Neural progenitor cell (in vitro differentiated cells): ENCODE data around the gene TNFRSF18. TPM values are rescaled to one million over a fixed set of nuclear protein-coding genes. Genes with fewer than 3 reads are reported as not detected.

ENCODE experiments used
- DNase-seq: peaks from one replicate; pipeline ENCODE4 v3.0.0-alpha.2; 2016; ENCODE audit warnings: low spot score
- H2AFZ ChIP-seq: fragments of 200-600 bp; sonication (generic); replicated peaks from 2 replicates; pipeline ENCODE4 v1.6.1; 2016; ENCODE audit warnings: antibody characterized with exemption
- H3F3A ChIP-seq: fragments of 200-600 bp; sonication (generic); 2 replicates; pipeline ENCODE4 v1.6.1; 2016; ENCODE audit warnings: antibody characterized with exemption, low read depth
- H3K27ac ChIP-seq: fragments of 200-600 bp; sonication (generic); 2 replicates; pipeline ENCODE4 v1.5.1; 2016; ENCODE audit warnings: mild to moderate bottlenecking
- H3K27me3 ChIP-seq: fragments of 200-600 bp; sonication (generic); 2 replicates; pipeline ENCODE4 v1.6.1; 2016; ENCODE audit warnings: mild to moderate bottlenecking, moderate library complexity
- H3K36me3 ChIP-seq: fragments of 200-600 bp; sonication (generic); 2 replicates; pipeline ENCODE4 v1.5.1; 2016
- H3K4me1 ChIP-seq: fragments of 200-600 bp; sonication (generic); 2 replicates; pipeline ENCODE4 v1.6.1; 2016; ENCODE audit warnings: mixed run types
- H3K4me2 ChIP-seq: fragments of 200-600 bp; sonication (generic); 2 replicates; pipeline ENCODE4 v1.6.1; 2016
- H3K4me3 ChIP-seq: fragments of 200-600 bp; sonication (generic); 2 replicates; pipeline ENCODE4 v1.5.1; 2016
- H3K79me2 ChIP-seq: fragments of 200-600 bp; sonication (generic); 2 replicates; pipeline ENCODE4 v1.6.1; 2016; ENCODE audit warnings: low read depth
- H3K9ac ChIP-seq: fragments of 200-600 bp; sonication (generic); 2 replicates; pipeline ENCODE4 v1.6.1; 2016
- H3K9me3 ChIP-seq: fragments of 200-600 bp; sonication (generic); 2 replicates; pipeline ENCODE4 v1.5.1; 2016; ENCODE audit warnings: low read depth
- H4K20me1 ChIP-seq: fragments of 200-600 bp; sonication (generic); 2 replicates; pipeline ENCODE4 v1.6.1; 2016; ENCODE audit warnings: low read depth
- H3K27ac Mint-ChIP-seq: 3 replicates; pipeline ENCODE4 v1.8.0; 2021; ENCODE audit warnings: mixed read lengths
- H3K27me3 Mint-ChIP-seq: 2 replicates; pipeline ENCODE4 v1.8.0; 2022; ENCODE audit warnings: low read depth, mild to moderate bottlenecking, inconsistent platforms, moderate library complexity, mixed read lengths; ENCODE audit not compliant: insufficient read depth
- H3K36me3 Mint-ChIP-seq: 3 replicates; pipeline ENCODE4 v1.8.0; 2021; ENCODE audit warnings: mixed read lengths
- H3K4me1 Mint-ChIP-seq: 3 replicates; pipeline ENCODE4 v1.8.0; 2021; ENCODE audit warnings: mixed read lengths
- H3K4me3 Mint-ChIP-seq: 3 replicates; pipeline ENCODE4 v1.8.0; 2021; ENCODE audit warnings: mild to moderate bottlenecking, moderate library complexity, mixed read lengths
- H3K9me3 Mint-ChIP-seq: 3 replicates; pipeline ENCODE4 v1.8.0; 2020; ENCODE audit warnings: mixed read lengths
- EZH2 ChIP-seq: fragments of 200-600 bp; sonication (generic); IDR thresholded peaks from 2 replicates; pipeline ENCODE4 v1.6.1; 2017; ENCODE audit warnings: antibody characterized with exemption, mild to moderate bottlenecking, moderate library complexity
- EZH2phosphoT487 ChIP-seq: fragments of 200-600 bp; sonication (generic); IDR thresholded peaks from 2 replicates; pipeline ENCODE4 v1.6.1; 2017; ENCODE audit warnings: antibody characterized with exemption
- total RNA-seq: library from RNA; depleted of rRNA; stranded (reverse); fragments of >200 nt; gene quantifications from 2 replicates; pipeline ENCODE4 v1.2.3, GENCODE V29; 2015; ENCODE audit warnings: low replicate concordance
- TF ChIP-seq, protein P1 (sequence below): fragments of 200-600 bp; sonication (generic); IDR thresholded peaks from 2 replicates; pipeline ENCODE4 v1.5.1; 2017; ENCODE audit warnings: antibody characterized with exemption, mild to moderate bottlenecking

TNFRSF18 gene
- total RNA-seq, 1 donor from 2014 or later = not detected

DNA sequence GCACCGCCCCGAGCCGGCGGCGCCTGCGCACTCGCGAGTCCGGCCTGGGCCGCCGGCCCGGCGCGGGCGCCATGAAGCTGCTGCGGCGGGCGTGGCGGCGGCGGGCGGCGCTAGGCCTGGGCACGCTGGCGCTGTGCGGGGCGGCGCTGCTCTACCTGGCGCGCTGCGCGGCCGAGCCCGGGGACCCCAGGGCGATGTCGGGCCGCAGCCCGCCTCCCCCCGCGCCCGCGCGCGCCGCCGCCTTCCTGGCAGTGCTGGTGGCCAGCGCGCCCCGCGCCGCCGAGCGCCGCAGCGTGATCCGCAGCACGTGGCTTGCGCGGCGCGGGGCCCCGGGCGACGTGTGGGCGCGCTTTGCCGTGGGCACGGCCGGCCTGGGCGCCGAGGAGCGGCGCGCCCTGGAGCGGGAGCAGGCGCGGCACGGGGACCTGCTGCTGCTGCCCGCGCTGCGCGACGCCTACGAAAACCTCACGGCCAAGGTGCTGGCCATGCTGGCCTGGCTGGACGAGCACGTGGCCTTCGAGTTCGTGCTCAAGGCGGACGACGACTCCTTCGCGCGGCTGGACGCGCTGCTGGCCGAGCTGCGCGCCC is 25.9 kb upstream of the TNFRSF18 start, which contains the start of gene B3GALT6:
B3GALT6 (plus strand) TSS at position 30 of the 588 bp plus-strand sequence; CDS start at position 72, 42 bp downstream.
- Mint-ChIP-seq H3K27me3 (peaks cover 5% of the 10 kb centered on the region), H3K36me3 (peaks cover 16% of the 10 kb centered on the region), H3K27ac (peak within 1 kb of the TSS; percentile 78), H3K4me3 (peak within 1 kb of the TSS; percentile 94), H3K4me1 (peaks cover 27% of the 10 kb centered on the region), H3K9me3 (peaks cover 3% of the 10 kb centered on the region)
- H3K4me1 ChIP-seq = peaks cover 6% of the 10 kb centered on the region
- peak within 1 kb of the TSS; percentile 96 for H3K4me2 ChIP-seq
- H3K9me3 ChIP-seq = no peaks in the 10 kb centered on the region
- peaks cover 33% of the 10 kb centered on the region for H4K20me1 ChIP-seq
- peaks cover 12% of the 10 kb centered on the region for H3F3A ChIP-seq
- H3K9ac ChIP-seq = peak within 1 kb of the TSS; percentile 89
- peak within 1 kb of the TSS; percentile 83 for H2AFZ ChIP-seq
- TF ChIP-seq, protein P1, sequence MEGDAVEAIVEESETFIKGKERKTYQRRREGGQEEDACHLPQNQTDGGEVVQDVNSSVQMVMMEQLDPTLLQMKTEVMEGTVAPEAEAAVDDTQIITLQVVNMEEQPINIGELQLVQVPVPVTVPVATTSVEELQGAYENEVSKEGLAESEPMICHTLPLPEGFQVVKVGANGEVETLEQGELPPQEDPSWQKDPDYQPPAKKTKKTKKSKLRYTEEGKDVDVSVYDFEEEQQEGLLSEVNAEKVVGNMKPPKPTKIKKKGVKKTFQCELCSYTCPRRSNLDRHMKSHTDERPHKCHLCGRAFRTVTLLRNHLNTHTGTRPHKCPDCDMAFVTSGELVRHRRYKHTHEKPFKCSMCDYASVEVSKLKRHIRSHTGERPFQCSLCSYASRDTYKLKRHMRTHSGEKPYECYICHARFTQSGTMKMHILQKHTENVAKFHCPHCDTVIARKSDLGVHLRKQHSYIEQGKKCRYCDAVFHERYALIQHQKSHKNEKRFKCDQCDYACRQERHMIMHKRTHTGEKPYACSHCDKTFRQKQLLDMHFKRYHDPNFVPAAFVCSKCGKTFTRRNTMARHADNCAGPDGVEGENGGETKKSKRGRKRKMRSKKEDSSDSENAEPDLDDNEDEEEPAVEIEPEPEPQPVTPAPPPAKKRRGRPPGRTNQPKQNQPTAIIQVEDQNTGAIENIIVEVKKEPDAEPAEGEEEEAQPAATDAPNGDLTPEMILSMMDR = no peak
- TF ChIP-seq EZH2 (no peak), EZH2phosphoT487 (no peak)
- H3K4me3 ChIP-seq = peak within 1 kb of the TSS; percentile 86
- no peaks in the 10 kb centered on the region for H3K36me3 ChIP-seq
- DNase-seq = no peak
- H3K27ac ChIP-seq = no peak within 1 kb of the TSS
- H3K79me2 ChIP-seq = peaks cover 49% of the 10 kb centered on the region
- no peaks in the 10 kb centered on the region for H3K27me3 ChIP-seq

DNA sequence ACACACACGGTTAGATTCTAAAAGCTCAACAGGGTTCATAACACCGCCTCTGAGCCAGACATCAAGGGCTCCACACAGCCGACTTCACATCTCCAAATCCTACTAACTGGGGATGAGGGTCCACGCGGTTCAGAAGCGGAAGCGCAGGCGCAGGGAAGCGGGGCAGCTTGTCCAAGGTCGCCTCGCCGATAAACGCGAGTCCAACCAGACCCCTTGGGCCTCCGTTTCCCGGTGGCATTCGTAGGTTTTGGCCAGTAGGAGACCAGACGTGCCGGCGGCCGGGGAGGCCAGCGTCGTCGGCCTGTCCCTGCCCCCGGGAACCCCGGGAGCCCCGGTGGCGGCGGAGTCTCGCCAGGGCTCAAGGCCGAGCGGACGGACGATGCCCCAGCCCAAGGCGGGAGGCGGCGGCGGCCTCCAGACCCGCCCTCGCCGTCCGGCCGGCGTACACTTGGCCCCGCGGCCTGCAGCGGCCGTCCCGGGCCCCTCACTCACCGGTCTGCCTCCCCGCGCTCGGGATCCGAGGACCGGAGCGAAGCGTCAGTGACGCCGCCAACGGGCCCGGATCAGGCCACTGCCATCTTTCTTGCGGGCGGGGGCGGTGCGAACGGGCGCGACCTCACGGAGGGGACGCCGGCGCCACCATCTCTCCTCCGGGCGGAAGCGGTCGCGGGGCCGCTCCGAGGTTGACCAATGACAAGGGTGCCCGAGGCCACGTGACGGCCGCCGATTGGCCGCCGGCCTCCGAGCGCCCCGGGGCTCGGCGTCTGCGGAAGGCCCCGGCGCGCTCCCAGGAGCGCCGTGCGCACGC is 25.2 kb upstream of the TNFRSF18 start, which contains the start of gene SDF4:
SDF4 (minus strand) TSS at position 602 of the 808 bp plus-strand sequence. CDS start 3,229 bp downstream, outside the sequence.
- Histone ChIP-seq H3K27ac (no peak within 1 kb of the TSS), H3K79me2 (peaks cover 49% of the 10 kb centered on the region), H3F3A (peaks cover 9% of the 10 kb centered on the region), H3K9me3 (no peaks in the 10 kb centered on the region), H3K27me3 (no peaks in the 10 kb centered on the region), H3K9ac (peak within 1 kb of the TSS; percentile 89), H3K4me2 (peak within 1 kb of the TSS; percentile 96), H3K4me3 (peak within 1 kb of the TSS; percentile 86), H3K4me1 (peaks cover 6% of the 10 kb centered on the region), H3K36me3 (no peaks in the 10 kb centered on the region), H4K20me1 (peaks cover 29% of the 10 kb centered on the region), H2AFZ (peak within 1 kb of the TSS; percentile 83)
- peaks cover 16% of the 10 kb centered on the region for H3K36me3 Mint-ChIP-seq
- DNase-seq = peak; percentile 99
- peak within 1 kb of the TSS; percentile 78 for H3K27ac Mint-ChIP-seq
- peaks cover 3% of the 10 kb centered on the region for H3K9me3 Mint-ChIP-seq
- TF ChIP-seq EZH2phosphoT487 (no peak), EZH2 (no peak)
- TF ChIP-seq, protein P1 = no peak
- H3K4me3 Mint-ChIP-seq = peak within 1 kb of the TSS; percentile 94
- H3K27me3 Mint-ChIP-seq = peaks cover 4% of the 10 kb centered on the region
- peaks cover 27% of the 10 kb centered on the region for H3K4me1 Mint-ChIP-seq

DNA sequence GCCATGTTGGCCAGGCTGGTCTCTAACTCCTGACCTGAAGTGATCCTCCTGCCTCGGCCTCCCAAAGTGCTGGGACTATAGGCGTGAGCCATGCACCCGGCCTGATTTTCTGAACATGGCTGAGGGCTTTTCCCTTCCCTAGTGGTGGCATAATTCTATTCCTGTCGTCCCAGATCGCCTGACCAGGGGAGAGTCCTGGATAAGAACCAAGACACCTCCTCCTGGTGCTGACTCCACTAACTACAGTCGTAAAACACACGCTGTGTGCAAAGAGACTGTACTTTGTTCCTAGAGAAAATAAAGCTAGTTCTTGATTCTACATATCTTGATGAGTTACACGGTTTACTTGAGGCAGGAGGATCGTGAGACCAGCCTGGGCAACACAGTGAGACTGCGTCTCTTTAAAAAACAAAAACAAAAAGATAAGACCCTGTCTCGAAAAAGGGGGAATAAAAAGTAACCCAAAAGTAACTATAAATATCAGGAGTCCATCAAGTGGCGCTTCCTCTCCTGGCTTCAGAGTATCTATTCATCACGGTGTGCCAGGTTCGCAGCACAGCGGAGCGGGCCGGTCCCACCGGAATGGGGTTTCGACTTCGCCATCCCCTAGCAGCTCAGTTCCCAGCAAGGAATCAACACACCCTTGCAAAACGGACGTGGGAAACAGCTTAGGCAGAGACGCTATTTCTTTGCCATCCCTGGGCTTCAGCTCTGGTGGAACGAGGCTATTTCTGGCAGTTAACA is 24.4 kb upstream of the TNFRSF18 start:
- Histone ChIP-seq H3F3A (peaks cover 9% of the 10 kb centered on the region), H3K27ac (no peak overlapping the region), H2AFZ (peak overlapping the region; percentile 83), H4K20me1 (peaks cover 22% of the 10 kb centered on the region), H3K4me1 (peaks cover 6% of the 10 kb centered on the region), H3K9me3 (no peaks in the 10 kb centered on the region), H3K79me2 (peaks cover 51% of the 10 kb centered on the region), H3K4me2 (peak overlapping the region; percentile 96), H3K27me3 (no peaks in the 10 kb centered on the region), H3K4me3 (peak overlapping the region; percentile 86), H3K9ac (peak overlapping the region; percentile 89), H3K36me3 (no peaks in the 10 kb centered on the region)
- Mint-ChIP-seq H3K4me1 (peaks cover 27% of the 10 kb centered on the region), H3K4me3 (peak overlapping the region; percentile 94), H3K36me3 (peaks cover 17% of the 10 kb centered on the region), H3K27ac (peak overlapping the region; percentile 78), H3K27me3 (peaks cover 5% of the 10 kb centered on the region), H3K9me3 (peaks cover 3% of the 10 kb centered on the region)
- TF ChIP-seq, protein P1 = peak; percentile 20
- TF ChIP-seq EZH2phosphoT487 = no peak
- no peak for TF ChIP-seq EZH2
- no peak for DNase-seq
